ENCODE results near the gene CHRNA9. TPM values are rescaled to one million over a fixed set of nuclear protein-coding genes. Genes with fewer than 3 reads are reported as not detected.
"Not testable (repeated sequence)": the region's sequence is repeated elsewhere in the genome, so short reads cannot be mapped to it uniquely, and the experiment has no call there.

CHRNA9 gene
- not detected for total RNA-seq

DNA sequence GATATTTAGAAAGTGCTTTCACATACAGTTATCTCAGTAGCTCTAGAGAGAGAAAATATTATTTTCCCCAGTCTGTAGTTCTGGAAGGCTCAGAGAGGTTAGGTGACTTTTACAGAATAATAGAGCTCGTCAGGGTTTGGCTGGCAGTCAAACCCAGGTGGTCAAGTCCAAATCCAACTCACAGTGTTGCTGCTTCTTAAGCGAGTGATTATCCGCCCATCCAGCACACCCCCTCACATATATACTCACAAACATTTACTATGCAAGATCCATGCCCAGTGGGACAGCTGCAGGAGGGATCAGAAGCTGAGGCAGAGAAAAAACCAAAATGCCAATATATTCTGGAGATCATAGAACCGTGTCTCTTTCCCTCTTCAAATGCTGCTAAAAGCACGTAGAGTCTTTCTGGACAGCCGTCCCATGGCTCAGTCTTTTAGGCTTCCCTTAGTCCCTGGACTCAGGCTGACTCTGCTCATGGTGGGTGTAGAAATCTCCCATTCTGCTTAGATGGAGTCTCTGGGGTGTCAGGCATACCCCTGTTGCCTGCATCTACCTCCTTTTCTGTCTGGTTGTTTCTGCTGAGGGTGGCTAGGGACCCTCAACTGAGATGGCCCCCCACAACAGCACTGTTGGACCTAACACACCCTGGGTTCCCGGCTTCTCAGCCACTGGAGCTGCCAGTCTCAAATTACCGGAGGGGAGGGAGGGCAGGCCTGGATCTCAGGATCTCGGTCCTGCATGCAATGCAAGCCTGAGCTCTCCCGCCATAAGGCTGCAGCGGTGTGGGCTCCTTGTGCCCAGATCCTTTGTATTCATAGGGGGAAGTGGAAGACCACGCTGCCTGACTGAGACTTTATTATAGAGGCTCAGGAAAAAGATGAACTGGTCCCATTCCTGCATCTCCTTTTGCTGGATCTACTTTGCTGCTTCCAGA is at the start of gene CHRNA9:
CHRNA9 (plus strand) TSS at position 743 of the 934 bp plus-strand sequence; CDS start at position 878, 135 bp downstream.
- Histone ChIP-seq H3K27me3 (no peaks in the 10 kb centered on the region), H3K27ac (no peak within 1 kb of the TSS), H3K4me3 (no peak within 1 kb of the TSS), H3K9me3 (no peaks in the 10 kb centered on the region), H3K4me1 (no peaks in the 10 kb centered on the region), H3K36me3 (no peaks in the 10 kb centered on the region)
- DNase-seq (ENCODE audit: low spot score), result no peak
- TF ChIP-seq, protein P1, sequence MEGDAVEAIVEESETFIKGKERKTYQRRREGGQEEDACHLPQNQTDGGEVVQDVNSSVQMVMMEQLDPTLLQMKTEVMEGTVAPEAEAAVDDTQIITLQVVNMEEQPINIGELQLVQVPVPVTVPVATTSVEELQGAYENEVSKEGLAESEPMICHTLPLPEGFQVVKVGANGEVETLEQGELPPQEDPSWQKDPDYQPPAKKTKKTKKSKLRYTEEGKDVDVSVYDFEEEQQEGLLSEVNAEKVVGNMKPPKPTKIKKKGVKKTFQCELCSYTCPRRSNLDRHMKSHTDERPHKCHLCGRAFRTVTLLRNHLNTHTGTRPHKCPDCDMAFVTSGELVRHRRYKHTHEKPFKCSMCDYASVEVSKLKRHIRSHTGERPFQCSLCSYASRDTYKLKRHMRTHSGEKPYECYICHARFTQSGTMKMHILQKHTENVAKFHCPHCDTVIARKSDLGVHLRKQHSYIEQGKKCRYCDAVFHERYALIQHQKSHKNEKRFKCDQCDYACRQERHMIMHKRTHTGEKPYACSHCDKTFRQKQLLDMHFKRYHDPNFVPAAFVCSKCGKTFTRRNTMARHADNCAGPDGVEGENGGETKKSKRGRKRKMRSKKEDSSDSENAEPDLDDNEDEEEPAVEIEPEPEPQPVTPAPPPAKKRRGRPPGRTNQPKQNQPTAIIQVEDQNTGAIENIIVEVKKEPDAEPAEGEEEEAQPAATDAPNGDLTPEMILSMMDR (IDR thresholded peaks at IDR 0.05), result no peak

GRCh38 chr4:40285692-40286091 is 49.4 kb upstream of the CHRNA9 start:
- TF ChIP-seq, protein P1 (IDR thresholded peaks at IDR 0.05), result no peak
- no peak for DNase-seq (ENCODE audit: low spot score)
- Histone ChIP-seq H3K9me3 (no peaks in the 10 kb centered on the region), H3K4me1 (no peaks in the 10 kb centered on the region), H3K27me3 (no peaks in the 10 kb centered on the region), H3K27ac (no peak overlapping the region), H3K4me3 (no peak overlapping the region), H3K36me3 (no peaks in the 10 kb centered on the region)

- Histone ChIP-seq H3K9me3 (no peaks in the 10 kb centered on the region), H3K36me3 (no peaks in the 10 kb centered on the region), H3K27me3 (no peaks in the 10 kb centered on the region), H3K4me1 (no peaks in the 10 kb centered on the region), H3K4me3 (no peak overlapping the region), H3K27ac (no peak overlapping the region)
- DNase-seq (ENCODE audit: low spot score), result no peak
- TF ChIP-seq, protein P1 (IDR thresholded peaks at IDR 0.05), result no peak
These were observed 46.6 kb upstream of the CHRNA9 start for GRCh38 chr4:40288566-40288965.

- Histone ChIP-seq H3K4me1 (no peaks in the 10 kb centered on the region), H3K27me3 (no peaks in the 10 kb centered on the region), H3K4me3 (no peak overlapping the region), H3K27ac (no peak overlapping the region), H3K9me3 (no peaks in the 10 kb centered on the region), H3K36me3 (no peaks in the 10 kb centered on the region)
- TF ChIP-seq, protein P1 (IDR thresholded peaks at IDR 0.05), result no peak
- no peak for DNase-seq (ENCODE audit: low spot score)
These were observed 45.6 kb upstream of the CHRNA9 start for GRCh38 chr4:40289366-40290188.

GRCh38 chr4:40290611-40291186 is 44.4 kb upstream of the CHRNA9 start:
- H3K36me3 ChIP-seq; DNase-seq (ENCODE audit: low spot score); H3K9me3 ChIP-seq; H3K4me3 ChIP-seq; H3K27me3 ChIP-seq; H3K4me1 ChIP-seq; H3K27ac ChIP-seq: not testable (repeated sequence)

- TF ChIP-seq, protein P1 (IDR thresholded peaks at IDR 0.05), result no peak
- H3K4me1 ChIP-seq, result no peaks in the 10 kb centered on the region
- DNase-seq (ENCODE audit: low spot score), result no peak
- no peak overlapping the region for H3K4me3 ChIP-seq
- H3K36me3 ChIP-seq, result no peaks in the 10 kb centered on the region
- no peaks in the 10 kb centered on the region for H3K9me3 ChIP-seq
- no peaks in the 10 kb centered on the region for H3K27me3 ChIP-seq
- H3K27ac ChIP-seq, result no peak overlapping the region
These were observed 42.8 kb upstream of the CHRNA9 start for GRCh38 chr4:40292313-40292759.
